SK-N-SH treated with all-trans-retinoic acid at 6 μM for 48 hours (cell line): ENCODE data around the gene CASP7.

ENCODE experiments used
- ARNTL ChIP-seq: fragments of 450-650 bp; formaldehyde crosslinking; IDR thresholded peaks from 2 replicates; pipeline ENCODE4 v1.5.0; 2020; ENCODE audit warnings: low read depth, mild to moderate bottlenecking, moderate library complexity, borderline replicate concordance
- CREB5 ChIP-seq: fragments of 250-450 bp; sonication (Bioruptor Pico); IDR thresholded peaks from 2 replicates; pipeline ENCODE4 v1.5.1; 2020; ENCODE audit warnings: low read depth, mild to moderate bottlenecking, moderate library complexity
- CSRNP3 ChIP-seq: fragments of 250-450 bp; sonication (Bioruptor Pico); IDR thresholded peaks from 2 replicates; pipeline ENCODE4 v1.5.1; 2021; ENCODE audit warnings: mild to moderate bottlenecking, moderate library complexity
- ESRRG ChIP-seq: fragments of 250-450 bp; sonication (Bioruptor Pico); IDR thresholded peaks from 2 replicates; pipeline ENCODE4 v1.6.1; 2021; ENCODE audit warnings: mild to moderate bottlenecking
- PATZ1 ChIP-seq: fragments of 250-450 bp; sonication (Bioruptor Pico); IDR thresholded peaks from 2 replicates; pipeline ENCODE4 v1.8.0; 2020; ENCODE audit warnings: mild to moderate bottlenecking, moderate library complexity, borderline replicate concordance
- RARB ChIP-seq: fragments of 250-450 bp; sonication (Bioruptor Pico); IDR thresholded peaks from 2 replicates; pipeline ENCODE4 v1.8.0; 2021; ENCODE audit warnings: mild to moderate bottlenecking, moderate library complexity
- ZFP3 ChIP-seq: fragments of 250-450 bp; sonication (Bioruptor Pico); IDR thresholded peaks from 2 replicates; pipeline ENCODE4 v1.5.0; 2020; ENCODE audit warnings: mild to moderate bottlenecking, moderate library complexity
- ZNF565 ChIP-seq: fragments of 450-650 bp; formaldehyde crosslinking; conservative IDR thresholded peaks from 2 replicates; pipeline ENCODE4 v1.5.0; 2020; ENCODE audit warnings: low read depth, mild to moderate bottlenecking, moderate library complexity
- ZNF70 ChIP-seq: fragments of 450-650 bp; formaldehyde crosslinking; IDR thresholded peaks from 2 replicates; pipeline ENCODE4 v1.5.0; 2020; ENCODE audit warnings: mild to moderate bottlenecking, moderate library complexity
- ZNF8 ChIP-seq: fragments of 450-650 bp; formaldehyde crosslinking; IDR thresholded peaks from 2 replicates; pipeline ENCODE4 v1.5.0; 2020; ENCODE audit warnings: mild to moderate bottlenecking, moderate library complexity

- TF ChIP-seq ESRRG (CRISPR knock-in tag) (no peak), CSRNP3 (CRISPR knock-in tag) (no peak), ZNF70 (CRISPR knock-in tag) (no peak), ZNF8 (CRISPR knock-in tag) (no peak), ARNTL (CRISPR knock-in tag) (no peak), ZNF565 (CRISPR knock-in tag) (no peak), PATZ1 (CRISPR knock-in tag) (no peak), RARB (CRISPR knock-in tag) (no peak), ZFP3 (CRISPR knock-in tag) (no peak), CREB5 (CRISPR knock-in tag) (no peak)
Measured at GRCh38 chr10:113767222-113767621, 87.5 kb downstream of the CASP7 start.
